HG02981 (cell line): Measurements from ENCODE around the gene ADGRD1.

ENCODE experiments used
- ATAC-seq: cut with Tn5 transposase; IDR thresholded peaks from one replicate; pipeline ENCODE4 v1.9.1; 2021; ENCODE audit warnings: mild to moderate bottlenecking, moderate library complexity; ENCODE audit not compliant: unreplicated experiment

Gene ADGRD1

DNA sequence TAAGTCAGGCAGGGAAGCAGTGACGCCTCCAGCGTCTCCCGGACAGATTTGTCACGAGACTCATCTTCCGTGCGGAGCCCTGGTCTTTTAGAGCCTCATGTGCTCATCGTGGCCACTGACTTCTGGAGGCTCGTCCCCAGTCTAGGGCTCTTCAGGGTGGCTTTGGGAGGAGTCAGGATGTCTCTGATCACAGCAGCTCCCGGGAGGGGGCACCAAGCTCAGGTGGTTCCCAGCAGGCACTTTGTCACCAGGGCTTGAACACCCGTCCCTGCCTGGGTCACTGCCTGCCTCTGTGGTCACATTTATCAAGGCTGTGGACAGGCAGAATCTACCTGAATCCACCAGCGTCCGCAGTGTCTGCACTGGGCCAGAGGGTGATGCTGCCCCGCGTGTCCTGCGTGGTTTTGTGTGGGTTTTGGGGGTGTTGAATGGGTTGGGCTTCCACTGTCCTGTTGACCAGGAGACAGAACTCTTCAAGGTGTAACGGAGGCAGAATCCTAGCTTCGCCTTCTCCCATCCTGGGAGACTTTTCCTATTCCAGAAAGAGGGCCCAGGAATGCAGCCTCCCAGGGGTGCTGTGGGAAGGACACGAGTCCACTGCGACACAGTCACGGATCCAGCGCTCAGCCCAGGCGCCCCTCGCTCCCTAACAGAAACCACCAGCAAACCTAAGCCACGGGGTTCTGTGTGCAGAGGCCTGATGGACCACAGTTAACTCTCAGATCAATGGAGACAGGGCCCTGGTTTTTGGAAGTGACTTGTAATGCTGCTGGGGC, 132.3 kb downstream of the ADGRD1 start:
- no peak for ATAC-seq

DNA sequence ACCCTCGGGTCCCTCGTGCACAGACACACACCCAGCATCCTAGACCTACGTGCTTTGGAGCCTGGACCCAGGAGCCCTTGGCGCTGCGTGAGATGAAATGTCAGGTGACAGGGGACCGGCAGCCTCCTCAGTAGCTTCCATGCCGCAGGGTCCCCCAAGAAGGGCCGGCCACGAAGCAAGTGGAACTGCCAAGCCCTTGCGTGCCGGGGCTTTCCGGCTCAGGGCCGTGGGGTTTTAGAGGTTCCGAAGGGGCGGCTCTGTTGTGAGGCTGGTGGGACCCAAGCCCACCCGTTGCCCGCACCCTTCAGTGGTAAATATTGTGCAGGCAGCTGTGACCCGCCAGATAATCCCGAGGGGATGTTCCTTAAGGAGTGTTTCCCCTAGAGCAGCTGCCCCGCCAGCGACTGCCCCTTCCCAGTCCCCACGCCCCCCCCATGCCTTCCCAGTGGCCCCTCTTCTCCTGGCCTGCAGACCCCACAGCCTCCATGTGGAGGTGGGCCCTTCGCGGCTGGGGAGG, 133.7 kb downstream of the ADGRD1 start:
- no peak for ATAC-seq

DNA sequence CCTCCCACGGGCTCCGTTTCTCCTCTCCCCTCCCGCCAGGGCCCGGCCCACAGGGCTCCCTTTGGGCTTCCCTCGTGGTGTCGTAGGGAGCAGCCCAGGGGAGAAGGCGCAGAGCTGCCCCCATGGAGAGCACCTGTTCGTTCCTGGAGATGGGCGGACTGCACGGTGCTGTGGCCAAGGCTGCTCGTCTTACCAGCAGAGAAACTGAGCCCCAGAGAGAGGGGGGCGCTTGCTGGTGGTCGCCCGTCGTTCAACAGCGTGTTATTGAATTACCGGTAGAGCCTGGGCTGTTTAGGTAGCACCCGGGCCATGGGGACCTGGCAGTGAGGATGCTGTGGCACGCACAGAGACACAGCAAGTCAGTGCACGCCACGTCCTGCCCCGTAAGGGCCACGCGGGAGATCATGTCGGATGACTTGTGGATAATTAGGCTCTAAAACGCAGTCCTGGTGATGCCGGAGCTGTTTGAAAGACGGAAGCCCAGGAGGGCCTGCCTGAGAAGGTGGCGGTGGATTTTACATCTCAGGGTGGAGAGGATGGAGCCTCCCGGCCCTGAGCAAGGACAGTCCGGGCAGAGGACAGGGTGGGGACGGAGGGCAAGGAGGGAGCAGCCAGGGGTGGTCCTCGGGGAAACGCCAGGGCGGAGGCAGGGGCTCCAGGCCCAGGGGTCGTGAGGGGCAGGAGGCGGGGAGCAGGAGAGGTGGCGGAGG, 134.4 kb downstream of the ADGRD1 start:
- ATAC-seq, result no peak

DNA sequence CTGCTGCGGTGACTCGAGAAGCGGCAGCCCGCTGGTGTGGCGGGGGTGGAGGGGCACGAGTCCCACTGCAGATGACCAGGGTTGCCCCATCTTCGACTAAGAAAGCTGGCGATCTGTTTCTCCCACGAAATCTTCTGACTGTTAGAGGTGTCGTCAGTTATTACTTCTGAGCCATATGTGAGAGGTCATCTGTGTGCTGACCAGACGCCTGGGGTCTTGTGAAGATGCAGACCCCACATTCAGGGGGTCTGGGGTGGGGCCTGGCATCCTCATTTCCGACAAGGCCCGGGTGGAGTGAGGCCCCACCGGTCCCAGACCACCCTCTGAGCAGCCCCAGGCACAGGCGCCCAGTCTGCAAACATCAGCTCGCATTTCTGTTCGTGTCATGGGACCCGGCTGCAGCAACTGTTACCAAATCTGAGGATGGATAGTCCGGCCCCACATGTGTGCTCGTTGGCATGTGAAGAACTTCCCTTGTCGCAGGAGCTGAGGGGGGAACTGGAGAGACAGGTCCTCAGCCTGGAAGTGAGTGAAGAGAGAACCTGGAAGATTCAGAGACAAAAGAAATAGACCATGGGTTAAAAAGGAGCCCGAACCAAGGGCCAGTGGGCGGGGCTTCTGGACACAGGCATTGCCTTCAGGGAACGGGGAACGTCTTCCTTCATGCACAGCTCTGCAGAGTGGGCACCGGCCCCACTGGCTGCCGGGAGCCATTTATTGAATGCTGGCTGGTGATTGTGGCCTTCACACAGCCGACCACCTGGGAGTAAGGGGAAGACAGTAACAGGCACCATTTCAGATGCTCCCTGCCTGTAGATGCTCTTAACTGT, 135.2 kb downstream of the ADGRD1 start:
- no peak for ATAC-seq

DNA sequence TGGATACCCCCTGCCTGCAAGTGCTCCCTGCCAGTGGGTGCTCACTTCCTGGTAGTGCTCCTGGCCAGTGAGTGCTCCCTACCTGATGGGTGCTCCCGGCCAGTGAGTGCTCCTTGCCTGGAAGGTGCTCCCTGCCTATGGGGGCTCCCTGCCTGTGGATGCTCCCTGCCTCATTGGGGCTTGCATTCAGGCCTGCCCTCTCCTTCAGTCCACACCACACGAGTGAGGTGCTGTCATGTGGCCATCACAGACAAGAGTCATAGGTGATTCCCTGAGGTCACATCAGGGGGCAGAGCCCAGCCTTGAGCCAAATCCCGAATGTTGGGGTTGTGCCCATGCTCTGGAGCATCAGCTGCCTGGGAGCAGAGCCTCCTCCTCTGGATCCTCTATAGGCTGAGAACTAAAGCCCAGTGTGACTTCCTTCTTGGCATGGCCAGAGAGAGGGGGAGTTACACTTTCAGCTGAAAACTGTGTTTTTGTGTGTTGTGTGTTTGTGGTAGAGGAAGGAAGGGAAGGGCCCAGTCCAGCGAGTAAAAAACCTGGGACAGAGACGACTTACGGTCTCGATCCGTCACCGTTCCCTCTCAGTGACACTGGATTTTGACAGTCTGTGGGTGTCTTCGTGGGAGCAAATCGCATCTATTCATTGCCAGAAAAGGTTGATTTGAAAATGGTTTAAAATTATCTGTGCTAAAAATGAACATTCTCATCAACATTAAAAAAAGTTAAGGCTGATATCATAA, 136.0 kb downstream of the ADGRD1 start:
- no peak for ATAC-seq

DNA sequence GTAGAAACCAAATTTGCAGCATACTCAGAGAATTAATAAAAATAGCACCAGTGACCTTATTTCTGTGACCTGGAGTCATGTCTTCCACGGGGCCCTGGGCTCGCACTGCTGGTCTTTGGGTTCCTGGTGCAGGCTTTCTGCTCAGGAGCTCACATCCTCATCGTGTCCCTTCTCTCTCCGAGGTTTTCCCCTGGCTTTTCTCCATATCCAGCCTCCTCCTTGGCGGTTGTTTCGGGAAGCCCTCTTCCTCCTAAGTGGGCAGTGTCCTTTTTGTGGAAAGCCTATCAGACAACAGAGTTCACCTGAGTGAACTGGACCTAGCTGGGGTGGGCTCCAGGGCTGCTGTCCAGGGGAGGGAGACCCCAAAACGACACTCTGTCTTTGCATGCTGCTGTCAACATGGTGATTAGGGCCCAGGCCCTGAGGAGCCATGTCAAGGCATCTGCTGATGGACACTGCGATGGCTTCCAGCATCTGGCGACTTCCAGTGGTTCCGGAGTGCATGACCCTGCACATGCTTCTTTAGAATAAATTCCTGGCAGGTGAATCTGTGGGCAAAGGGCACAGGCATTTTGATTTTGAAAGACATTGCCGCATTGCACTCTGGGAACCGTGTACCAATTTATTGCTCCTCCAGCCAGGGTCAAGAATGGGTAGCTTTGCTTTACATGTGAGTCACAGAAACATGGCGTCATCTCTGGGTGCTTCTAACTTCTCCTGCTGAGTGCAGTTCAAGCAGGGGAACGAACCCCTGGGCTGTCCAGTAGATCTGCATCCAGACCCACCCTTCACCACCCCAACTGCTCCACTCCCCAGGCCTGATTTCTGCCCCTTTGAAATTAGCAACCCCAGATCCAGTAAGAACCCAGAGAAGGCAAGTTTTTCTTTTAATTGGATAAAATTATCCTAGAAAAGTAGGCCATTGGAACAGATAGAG, 136.8 kb downstream of the ADGRD1 start:
- no peak for ATAC-seq

DNA sequence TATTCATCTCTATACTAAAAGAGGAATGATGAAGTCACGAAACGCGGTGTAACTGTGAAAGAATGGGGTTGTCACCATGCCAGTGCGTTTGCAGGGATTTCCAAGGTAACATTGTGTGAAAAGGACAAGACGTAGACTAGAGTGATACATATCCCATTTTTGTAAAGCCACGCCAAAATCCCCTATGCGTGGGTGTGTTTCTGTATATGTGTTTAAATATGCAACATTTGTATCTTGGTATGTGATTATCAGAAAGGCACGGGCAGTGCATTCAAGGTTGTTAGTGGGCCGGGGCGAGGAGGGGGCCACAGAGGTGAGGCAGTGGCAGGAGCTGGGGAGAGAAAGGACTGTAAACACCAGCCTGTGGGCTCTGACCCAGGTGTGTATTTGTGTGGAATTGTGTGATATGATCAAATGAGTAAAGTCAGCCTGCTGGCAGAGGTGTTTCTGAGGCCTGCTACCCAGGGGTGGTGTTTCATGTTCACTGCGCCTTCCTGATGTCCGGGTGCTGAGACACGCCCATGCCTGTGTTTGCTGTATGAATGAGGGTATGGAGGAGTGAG, 137.8 kb downstream of the ADGRD1 start:
- ATAC-seq, result no peak

DNA sequence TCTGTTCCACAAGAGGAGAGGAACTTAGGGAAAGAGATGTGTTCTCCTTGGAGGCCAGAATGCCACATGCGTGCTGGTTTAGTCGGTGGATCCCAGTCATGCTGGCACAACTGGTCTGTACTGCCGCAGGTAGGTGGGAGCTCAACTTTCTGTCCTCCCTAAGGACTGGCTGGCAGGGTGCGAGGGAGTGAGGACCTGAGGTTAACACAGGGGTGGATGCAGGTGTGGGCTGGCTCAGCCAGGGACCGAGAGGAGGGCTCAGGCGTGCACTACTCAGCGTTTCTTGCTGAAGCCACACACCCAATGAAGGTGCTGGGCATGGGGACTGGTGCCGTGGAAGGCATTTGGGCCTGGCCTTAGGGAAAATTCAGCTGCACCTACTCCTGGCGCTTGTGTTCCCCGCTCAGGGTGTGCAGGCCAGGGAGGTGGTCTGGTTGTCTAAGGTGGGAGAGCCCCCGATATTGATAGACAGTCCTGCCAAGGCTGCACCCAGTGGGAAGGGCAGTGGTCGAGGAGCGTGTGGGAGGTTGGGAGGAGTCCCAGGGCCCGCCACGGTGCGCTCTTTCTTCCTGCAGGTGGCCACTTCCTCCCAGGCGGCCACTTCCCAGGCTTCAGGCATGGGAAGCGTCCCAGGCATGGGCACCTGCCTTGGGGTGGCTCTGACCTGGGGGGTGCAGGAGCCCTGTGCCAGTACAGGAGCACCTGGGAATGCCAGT, 138.4 kb downstream of the ADGRD1 start:
- ATAC-seq, result no peak

DNA sequence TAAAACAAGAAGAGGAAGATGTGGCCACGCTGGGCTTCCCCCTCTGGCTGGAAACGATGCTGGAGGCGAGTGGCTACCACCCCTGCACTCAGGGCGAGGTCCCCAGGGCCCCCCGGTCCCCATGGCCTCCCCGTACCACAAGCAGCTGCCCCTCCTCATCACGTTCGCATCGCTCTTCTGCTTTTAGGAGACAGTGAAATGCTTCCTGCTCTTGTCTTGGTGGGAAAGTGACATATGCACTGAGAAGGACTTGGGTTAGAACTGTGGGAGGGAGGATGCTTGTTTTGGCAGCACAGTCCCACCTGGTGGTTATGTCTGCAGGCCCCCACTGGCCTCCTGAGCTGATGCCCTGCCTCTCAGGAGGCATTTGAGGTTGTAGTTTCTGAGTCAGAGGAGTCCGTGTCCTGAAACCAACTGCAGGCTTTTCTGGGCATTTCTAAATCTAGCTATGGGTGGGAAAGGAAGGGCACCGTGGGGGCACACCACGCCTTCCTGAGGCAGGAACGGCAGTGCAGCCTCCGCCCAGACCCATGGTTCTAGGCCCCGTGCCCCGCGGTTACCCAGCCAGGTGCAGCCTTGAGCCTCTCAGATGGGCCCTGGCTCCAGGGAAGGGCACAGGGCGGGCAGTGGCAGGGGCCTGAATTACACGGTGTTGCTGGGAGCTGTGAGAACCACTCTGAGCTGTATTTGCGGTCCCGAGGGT, 139.3 kb downstream of the ADGRD1 start:
- peak; percentile 55 for ATAC-seq

DNA sequence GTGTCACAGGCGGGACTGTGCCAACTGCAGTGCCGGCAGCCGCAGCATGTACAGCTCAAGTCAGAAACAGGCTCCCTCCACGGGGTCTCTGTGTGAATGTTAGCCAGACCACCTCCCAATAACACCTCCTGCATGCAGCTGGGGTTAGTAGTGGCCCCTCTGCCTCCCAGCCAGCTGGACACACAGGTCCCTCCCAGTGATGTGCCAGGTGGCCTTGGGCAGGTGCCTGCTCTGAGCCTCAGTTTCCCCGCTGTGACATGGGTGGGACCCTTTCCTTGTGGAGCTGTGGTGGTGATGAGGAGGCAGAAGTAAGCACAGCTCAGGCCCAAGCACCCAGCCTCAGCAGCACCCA, 139.9 kb downstream of the ADGRD1 start:
- ATAC-seq, result no peak

DNA sequence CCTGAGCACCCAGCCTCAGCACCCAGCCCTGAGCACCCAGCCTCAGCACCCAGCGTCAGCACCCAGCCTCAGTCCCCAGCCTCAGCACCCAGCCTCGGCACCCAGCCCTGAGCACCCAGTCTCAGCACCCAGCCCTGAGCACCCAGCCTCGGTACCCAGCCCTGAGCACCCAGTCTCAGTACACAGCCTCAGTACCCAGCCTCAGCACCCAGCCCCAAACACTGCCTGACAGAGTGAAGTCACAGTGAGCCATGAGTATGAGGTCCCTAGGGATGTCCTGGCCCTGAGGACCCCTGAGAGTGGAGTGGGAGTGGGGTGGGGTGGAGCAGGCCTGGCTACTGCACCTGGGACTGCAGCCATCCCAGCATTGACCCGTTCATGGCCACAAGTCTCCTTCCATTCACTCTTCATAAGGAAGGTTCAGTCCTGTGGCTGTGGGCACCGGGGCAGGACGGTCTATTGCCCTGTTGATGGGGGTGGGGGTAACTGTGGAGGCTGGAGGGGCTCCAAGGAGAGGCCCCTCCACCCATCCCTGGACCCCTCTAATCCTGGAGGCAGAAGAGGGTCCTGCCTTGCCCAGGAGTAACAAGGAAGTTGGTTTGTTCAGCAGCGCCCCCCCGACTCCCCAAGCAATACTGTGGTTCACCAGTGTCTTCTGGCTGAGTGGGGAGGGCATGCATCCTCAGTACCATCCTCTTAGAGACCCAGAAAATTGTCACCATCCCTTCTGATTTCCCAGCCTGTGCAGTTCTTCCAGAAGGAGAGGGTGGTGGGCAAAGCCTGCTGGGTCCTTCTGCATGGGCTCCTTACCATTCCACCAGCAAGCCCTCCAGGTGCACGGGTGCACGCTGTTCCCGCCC, 140.5 kb downstream of the ADGRD1 start:
- no peak for ATAC-seq

DNA sequence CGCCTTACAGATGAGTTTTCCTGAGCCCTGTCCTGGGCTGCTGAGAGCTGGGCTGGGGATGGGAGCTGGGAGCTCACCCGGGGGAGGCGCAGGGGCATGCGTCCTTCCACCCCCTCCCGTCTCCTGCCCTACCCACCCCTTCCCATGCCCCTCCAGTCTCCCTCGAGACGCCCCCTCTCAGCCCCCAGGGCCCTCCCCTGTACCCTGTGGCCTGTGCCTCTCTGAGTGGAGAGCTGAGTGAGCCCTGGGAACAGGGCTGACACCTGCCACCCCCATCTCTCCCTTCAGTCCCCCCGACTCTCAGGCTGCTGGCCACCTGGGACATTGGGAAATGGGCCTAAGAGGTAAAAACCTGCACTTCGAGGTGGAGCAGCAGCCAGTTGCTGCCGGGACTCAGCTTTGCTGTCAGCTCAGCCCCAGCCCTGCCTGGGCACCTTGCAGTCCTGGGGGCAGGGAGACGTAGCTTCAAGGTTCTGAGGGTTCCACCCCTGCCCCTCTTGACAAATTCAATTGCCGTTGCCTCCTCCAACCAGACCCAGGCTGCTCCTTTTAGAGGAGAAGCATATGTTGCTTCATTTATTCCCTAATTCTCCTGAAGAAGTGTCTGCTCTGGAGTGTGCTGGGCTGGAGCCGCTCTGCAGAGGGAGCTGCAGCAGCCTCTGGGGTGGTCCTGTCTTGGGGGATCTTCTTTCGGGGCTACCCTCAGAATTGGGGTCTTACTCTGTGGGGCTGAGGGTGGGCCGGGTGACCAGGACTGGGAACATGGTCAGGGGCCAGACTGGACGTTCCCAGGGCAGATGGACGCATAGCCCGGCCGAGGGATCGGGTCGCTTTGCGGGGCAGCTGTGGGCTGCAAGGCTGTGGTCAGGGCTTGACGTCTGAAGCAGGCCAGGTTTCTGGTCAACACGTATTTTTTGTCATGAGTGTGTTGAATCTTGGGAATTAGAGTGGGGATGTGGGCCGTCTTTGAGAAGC, 141.4 kb downstream of the ADGRD1 start:
- no peak for ATAC-seq

DNA sequence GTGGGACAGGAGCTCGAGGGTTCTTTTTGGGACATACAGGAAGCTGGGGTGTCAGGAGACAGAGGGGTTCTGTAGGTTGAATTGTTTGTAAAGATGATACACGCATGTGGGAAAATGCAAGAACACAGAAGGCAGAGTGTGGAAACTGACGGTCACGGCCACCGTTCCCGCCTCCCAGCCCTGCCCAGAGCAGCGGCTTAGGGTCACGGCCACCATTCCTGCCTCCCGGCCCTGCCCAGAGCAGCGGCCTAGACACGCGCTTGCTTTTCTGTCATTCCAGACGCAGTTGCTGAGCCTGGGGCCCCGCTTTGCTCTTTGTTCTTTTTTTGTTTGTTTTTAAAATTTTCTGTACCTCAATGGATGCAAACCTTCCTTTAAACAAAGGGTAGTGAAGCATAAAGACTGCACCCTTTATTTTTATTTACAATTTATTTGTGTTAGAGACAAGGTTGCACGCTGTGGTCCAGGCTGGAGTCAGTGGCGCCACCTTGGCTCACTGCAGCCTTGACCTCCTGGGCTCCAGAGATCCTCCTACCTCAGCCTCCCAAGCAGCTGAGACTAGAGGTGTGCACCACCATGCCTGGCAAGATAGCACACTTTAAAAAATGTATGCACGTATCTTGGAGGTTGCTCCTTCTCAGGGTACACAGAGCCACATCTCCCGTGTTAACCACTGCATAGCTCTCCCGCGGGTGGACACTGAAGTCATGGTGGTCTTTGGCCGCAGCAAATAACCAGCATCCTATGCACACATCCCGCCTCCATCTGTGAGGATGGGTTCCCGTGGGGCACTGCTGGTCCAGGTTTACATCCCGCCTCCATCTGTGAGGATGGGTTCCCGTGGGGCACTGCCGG, 142.3 kb downstream of the ADGRD1 start:
- ATAC-seq, result no peak

DNA sequence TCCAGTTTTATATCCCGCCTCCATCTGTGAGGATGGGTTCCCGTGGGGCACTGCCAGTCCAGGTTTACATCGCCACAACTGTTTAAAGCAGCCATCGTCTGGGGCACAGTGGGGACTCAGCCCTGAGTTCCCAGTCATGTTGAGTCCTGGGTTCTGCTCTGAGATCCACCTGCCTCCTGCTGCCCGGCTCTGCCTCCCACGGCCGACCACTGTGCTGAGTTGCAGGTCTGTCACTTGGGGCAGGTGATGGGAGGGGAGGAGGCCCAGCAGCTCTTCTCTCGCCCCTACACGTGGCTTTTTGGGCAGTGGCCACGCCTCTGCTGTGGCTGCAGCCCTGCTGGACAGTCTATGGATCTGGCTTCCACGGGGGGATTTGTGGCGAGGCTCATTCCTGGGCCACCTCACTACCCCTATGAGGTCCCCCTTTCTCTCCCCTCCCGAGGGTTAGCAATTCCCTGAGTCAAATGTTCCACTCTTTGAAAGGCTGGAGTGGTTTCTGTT, 143.0 kb downstream of the ADGRD1 start:
- no peak for ATAC-seq
